BLaER1 treated with 17β-estradiol and CSF1 and Interleukin-3, amounts not matched to agents 10 nM and 100 nM (cell line): ENCODE data around the gene ABLIM2.
"Not testable (repeated sequence)": the region's sequence is repeated elsewhere in the genome, so short reads cannot be mapped to it uniquely, and the experiment has no call there.

Experiments used
- H3K27ac ChIP-seq, 11 experiments: shearing (Covaris generic); formaldehyde crosslinking; 2 replicates each; pipeline ENCODE4 v1.8.1; 2022
- H3K27me3 ChIP-seq, 11 experiments: shearing (Covaris generic); formaldehyde crosslinking; 2 replicates each; pipeline ENCODE4 v1.8.1; 2022
- H3K36me3 ChIP-seq, 11 experiments: shearing (Covaris generic); formaldehyde crosslinking; 2 replicates each; pipeline ENCODE4 v1.8.1; 2022
- H3K4me1 ChIP-seq, 10 experiments: shearing (Covaris generic); formaldehyde crosslinking; 2 replicates each; pipeline ENCODE4 v1.8.1; 2022
- H3K4me2 ChIP-seq, 11 experiments: shearing (Covaris generic); formaldehyde crosslinking; 2 replicates each; pipeline ENCODE4 v1.8.1; 2022
- H3K4me3 ChIP-seq, 10 experiments: shearing (Covaris generic); formaldehyde crosslinking; 2 replicates each; pipeline ENCODE4 v1.8.1; 2022
- H3K9ac ChIP-seq, 11 experiments: shearing (Covaris generic); formaldehyde crosslinking; 2 replicates each; pipeline ENCODE4 v1.8.1; 2022
- H3K9me3 ChIP-seq, 11 experiments: shearing (Covaris generic); formaldehyde crosslinking; replicated peaks in 1 of 11; 2 replicates each; pipeline ENCODE4 v1.8.1; 2022
- H4K20me1 ChIP-seq, 11 experiments: shearing (Covaris generic); formaldehyde crosslinking; 2 replicates each; pipeline ENCODE4 v1.8.1; 2022
- Cebpa-rat ChIP-seq, 11 experiments: shearing (Covaris generic); IDR thresholded peaks; 2 replicates each; pipeline ENCODE4 v1.8.1; 2022

Gene ABLIM2

GRCh38 chr4:7929118-7929951 is 229.3 kb downstream of the ABLIM2 start:
- H3K9ac ChIP-seq = 0 out of 22 replicates have a peak overlapping the region, but pooled peaks of 1 of the 11 experiments have one; percentile 14

GRCh38 chr4:7928711-7929110 is 229.9 kb downstream of the ABLIM2 start:
- no peak for TF ChIP-seq Cebpa-rat (IDR thresholded peaks at IDR 0.05)
- H3K27ac ChIP-seq = no peak overlapping the region
- no peak overlapping the region for H3K4me3 ChIP-seq
- H4K20me1 ChIP-seq = peaks cover 0 to 29% (median 15%) of the 10 kb centered on the region in 11 experiments; a peak in 9 of 22 replicates
- peaks cover 0 to 14% (median 0%) of the 10 kb centered on the region in 10 experiments; a peak in 7 of 20 replicates for H3K4me1 ChIP-seq
- H3K36me3 ChIP-seq = no peaks in the 10 kb centered on the region
- peaks cover 0 to 12% (median 4%) of the 10 kb centered on the region in 11 experiments; a peak in 3 of 22 replicates for H3K9me3 ChIP-seq
- H3K27me3 ChIP-seq = no peaks in the 10 kb centered on the region
- H3K4me2 ChIP-seq = no peak overlapping the region
- H3K9ac ChIP-seq = no peak overlapping the region

More at GRCh38 chr4:7929118-7929951, 229.3 kb downstream of the ABLIM2 start:
- H3K4me1 ChIP-seq = peaks cover 0 to 20% (median 0%) of the 10 kb centered on the region in 10 experiments; a peak in 8 of 20 replicates
- no peaks in the 10 kb centered on the region for H3K27me3 ChIP-seq
- no peak overlapping the region for H3K4me3 ChIP-seq
- peaks cover 0 to 31% (median 15%) of the 10 kb centered on the region in 11 experiments; a peak in 9 of 22 replicates for H4K20me1 ChIP-seq
- peak overlapping the region in 1 of 11 experiments; percentile 21; a peak in 1 of 22 replicates for H3K4me2 ChIP-seq
- no peak overlapping the region for H3K27ac ChIP-seq
- TF ChIP-seq Cebpa-rat (IDR thresholded peaks at IDR 0.05) = no peak
- H3K9me3 ChIP-seq = peaks cover 0 to 12% (median 4%) of the 10 kb centered on the region in 11 experiments; a peak in 3 of 22 replicates
- H3K36me3 ChIP-seq = no peaks in the 10 kb centered on the region

DNA sequence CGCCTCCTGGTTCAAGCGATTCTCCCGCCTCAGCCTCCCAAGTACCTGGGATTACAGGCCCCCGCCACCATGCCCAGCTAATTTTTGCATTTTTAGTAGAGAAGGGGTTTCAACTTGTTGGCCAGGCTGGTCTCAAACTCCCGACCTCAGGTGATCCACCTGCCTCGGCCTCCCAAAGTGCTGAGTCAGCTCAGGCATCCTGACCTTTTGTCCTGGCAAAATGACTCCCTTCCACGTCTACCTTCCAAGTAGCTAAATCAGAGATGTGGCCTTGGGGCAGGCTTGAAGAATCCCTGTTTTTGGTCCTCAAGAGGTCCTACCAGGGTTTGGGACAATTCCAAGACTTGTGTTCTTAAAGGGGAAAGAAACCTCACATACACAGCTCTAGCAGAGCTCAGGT is 231.8 kb downstream of the ABLIM2 start:
- Histone ChIP-seq H3K4me3 (no peak overlapping the region), H3K4me2 (peak overlapping the region in 2 of 11 experiments; percentile 28 to 35; a peak in 2 of 22 replicates), H3K9ac (no peak overlapping the region), H3K27ac (no peak overlapping the region), H3K4me1 (peaks cover 0 to 13% (median 0%) of the 10 kb centered on the region in 10 experiments; a peak in 6 of 20 replicates), H3K27me3 (no peaks in the 10 kb centered on the region), H3K36me3 (no peaks in the 10 kb centered on the region), H4K20me1 (peaks cover 0 to 29% (median 15%) of the 10 kb centered on the region in 11 experiments; a peak in 10 of 22 replicates), H3K9me3 (peaks cover 0 to 12% (median 4%) of the 10 kb centered on the region in 11 experiments; a peak in 3 of 22 replicates)
- TF ChIP-seq Cebpa-rat (IDR thresholded peaks at IDR 0.05) = no peak

DNA sequence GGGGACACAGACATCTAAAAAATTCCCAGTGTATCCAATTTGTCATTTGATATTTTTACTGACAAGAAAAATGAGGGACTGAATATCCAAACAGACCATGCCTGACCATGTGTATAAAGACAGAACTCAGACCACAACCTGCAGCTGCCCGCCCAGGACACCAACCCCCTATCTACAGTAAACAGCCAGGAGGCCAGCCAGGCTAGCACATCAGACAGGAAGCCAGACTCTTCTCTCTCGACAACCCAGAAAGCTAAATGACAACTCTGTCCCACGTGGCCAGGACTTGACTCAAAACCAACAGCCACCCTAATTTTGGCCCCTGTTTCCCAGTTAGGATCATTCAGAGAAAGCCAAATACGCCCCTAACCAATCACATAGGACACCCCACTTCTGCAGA is 234.0 kb downstream of the ABLIM2 start:
- H3K4me1 ChIP-seq = peaks cover 0 to 10% (median 0%) of the 10 kb centered on the region in 10 experiments; a peak in 6 of 20 replicates
- TF ChIP-seq Cebpa-rat (IDR thresholded peaks at IDR 0.05) = no peak
- no peaks in the 10 kb centered on the region for H3K36me3 ChIP-seq
- H4K20me1 ChIP-seq = peaks cover 0 to 25% (median 9%) of the 10 kb centered on the region in 11 experiments; a peak in 8 of 22 replicates
- peaks cover 0 to 12% (median 4%) of the 10 kb centered on the region in 11 experiments; a peak in 3 of 22 replicates for H3K9me3 ChIP-seq
- H3K27ac ChIP-seq = no peak overlapping the region
- no peak overlapping the region for H3K4me2 ChIP-seq
- H3K27me3 ChIP-seq = no peaks in the 10 kb centered on the region
- H3K4me3 ChIP-seq = no peak overlapping the region
- no peak overlapping the region for H3K9ac ChIP-seq

- H3K4me1 ChIP-seq = peaks cover 0 to 8% (median 0%) of the 10 kb centered on the region in 10 experiments; a peak in 5 of 20 replicates
- no peak overlapping the region for H3K27ac ChIP-seq
- H3K4me2 ChIP-seq = no peak overlapping the region
- no peaks in the 10 kb centered on the region for H3K27me3 ChIP-seq
- no peak for TF ChIP-seq Cebpa-rat (IDR thresholded peaks at IDR 0.05)
- H4K20me1 ChIP-seq = peaks cover 0 to 21% (median 5%) of the 10 kb centered on the region in 11 experiments; a peak in 8 of 22 replicates
- no peak overlapping the region for H3K4me3 ChIP-seq
- no peak overlapping the region for H3K9ac ChIP-seq
- H3K36me3 ChIP-seq = no peaks in the 10 kb centered on the region
- peaks cover 0 to 12% (median 4%) of the 10 kb centered on the region in 11 experiments; a peak in 3 of 22 replicates for H3K9me3 ChIP-seq
These were observed 234.4 kb downstream of the ABLIM2 start for GRCh38 chr4:7924163-7924562.

GRCh38 chr4:7922466-7922865 is 236.1 kb downstream of the ABLIM2 start:
- H3K27ac ChIP-seq = no peak overlapping the region
- H3K4me1 ChIP-seq = peaks cover 0 to 8% (median 0%) of the 10 kb centered on the region in 10 experiments; a peak in 5 of 20 replicates
- H4K20me1 ChIP-seq = peaks cover 0 to 21% (median 0%) of the 10 kb centered on the region in 11 experiments; a peak in 7 of 22 replicates
- H3K36me3 ChIP-seq = no peaks in the 10 kb centered on the region
- TF ChIP-seq Cebpa-rat (IDR thresholded peaks at IDR 0.05) = no peak
- H3K27me3 ChIP-seq = no peaks in the 10 kb centered on the region
- H3K9ac ChIP-seq = no peak overlapping the region
- H3K9me3 ChIP-seq = peaks cover 0 to 12% (median 4%) of the 10 kb centered on the region in 11 experiments; a peak in 3 of 22 replicates
- no peak overlapping the region for H3K4me3 ChIP-seq
- H3K4me2 ChIP-seq = no peak overlapping the region

- peaks cover 0 to 9% (median 0%) of the 10 kb centered on the region in 11 experiments; a peak in 1 of 22 replicates for H3K9me3 ChIP-seq
- TF ChIP-seq Cebpa-rat (IDR thresholded peaks at IDR 0.05) = no peak
- no peak overlapping the region for H3K4me2 ChIP-seq
- peaks cover 0 to 33% (median 0%) of the 10 kb centered on the region in 11 experiments; a peak in 8 of 22 replicates for H4K20me1 ChIP-seq
- no peak overlapping the region for H3K27ac ChIP-seq
- no peak overlapping the region for H3K4me3 ChIP-seq
- H3K4me1 ChIP-seq = peaks cover 0 to 10% (median 0%) of the 10 kb centered on the region in 10 experiments; a peak in 6 of 20 replicates
- no peak overlapping the region for H3K9ac ChIP-seq
- H3K27me3 ChIP-seq = no peaks in the 10 kb centered on the region
- H3K36me3 ChIP-seq = no peaks in the 10 kb centered on the region
These were observed 239.6 kb downstream of the ABLIM2 start for GRCh38 chr4:7918981-7919380.

DNA sequence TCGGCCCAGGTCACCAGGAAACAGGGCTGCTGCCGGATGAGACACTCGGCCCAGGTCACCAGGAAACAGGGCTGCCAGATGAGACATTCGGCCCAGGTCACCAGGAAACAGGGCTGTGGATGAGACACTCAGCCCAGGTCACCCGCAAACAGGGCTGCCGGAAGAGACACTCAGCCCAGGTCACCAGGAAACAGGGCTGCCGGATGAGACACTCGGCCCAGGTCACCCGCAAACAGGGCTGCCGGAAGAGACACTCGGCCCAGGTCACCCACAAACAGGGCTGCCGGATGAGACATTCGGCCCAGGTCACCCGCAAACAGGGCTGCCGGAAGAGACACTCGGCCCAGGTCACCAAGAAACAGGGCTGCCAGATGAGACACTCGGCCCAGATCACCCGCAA is 240.4 kb downstream of the ABLIM2 start:
- H3K4me1 ChIP-seq, H3K27me3 ChIP-seq, H3K9ac ChIP-seq, H3K4me3 ChIP-seq, H3K27ac ChIP-seq, H3K4me2 ChIP-seq, H3K9me3 ChIP-seq, H3K36me3 ChIP-seq: not testable (repeated sequence)
- H4K20me1 ChIP-seq = peaks cover 0 to 33% (median 0%) of the 10 kb centered on the region in 11 experiments; a peak in 8 of 22 replicates

GRCh38 chr4:7917669-7918068 is 240.9 kb downstream of the ABLIM2 start:
- H4K20me1 ChIP-seq = peaks cover 0 to 32% (median 0%) of the 10 kb centered on the region in 11 experiments; a peak in 8 of 22 replicates

More at GRCh38 chr4:7917669-7918068, 240.9 kb downstream of the ABLIM2 start:
- Histone ChIP-seq H3K4me3 (no peak overlapping the region), H3K9ac (no peak overlapping the region), H3K4me2 (no peak overlapping the region), H3K9me3 (peaks cover 0 to 9% (median 0%) of the 10 kb centered on the region in 11 experiments; a peak in 1 of 22 replicates), H3K4me1 (peaks cover 0 to 10% (median 0%) of the 10 kb centered on the region in 10 experiments; a peak in 6 of 20 replicates), H3K36me3 (no peaks in the 10 kb centered on the region), H3K27ac (no peak overlapping the region), H3K27me3 (no peaks in the 10 kb centered on the region)
- TF ChIP-seq Cebpa-rat (IDR thresholded peaks at IDR 0.05) = no peak
